Muscle layer of duodenum (tissue), 2 donors: Measurements from ENCODE around the gene MZB1.
"Not testable (repeated sequence)": the region's sequence is repeated elsewhere in the genome, so short reads cannot be mapped to it uniquely, and the experiment has no call there.

Source experiments
- H3K27ac ChIP-seq: one replicate; pipeline ENCODE4 v1.7.0; 2013; ENCODE audit warnings: mild to moderate bottlenecking, low read length
- H3K27me3 ChIP-seq: one replicate; pipeline ENCODE4 v1.7.0; 2013; ENCODE audit warnings: low read depth, mild to moderate bottlenecking, control low read depth, low read length
- H3K36me3 ChIP-seq, 2 donors: one replicate each; pipeline ENCODE4 v1.7.0; 2013; ENCODE audit warnings: low read length in 2 of 2, control low read depth in 1 of 2, mild to moderate bottlenecking in 1 of 2; ENCODE audit not compliant: insufficient read depth in 2 of 2, control insufficient read depth in 1 of 2
- H3K4me1 ChIP-seq, 2 donors: one replicate each; pipeline ENCODE4 v1.7.0; 2013; ENCODE audit warnings: low read length in 2 of 2, mild to moderate bottlenecking in 2 of 2, control low read depth in 1 of 2, moderate library complexity in 1 of 2; ENCODE audit not compliant: insufficient read depth in 2 of 2, control insufficient read depth in 1 of 2
- H3K4me3 ChIP-seq, 2 donors: one replicate each; pipeline ENCODE4 v1.7.0; 2013; ENCODE audit warnings: low read length in 2 of 2, low read depth in 1 of 2, mild to moderate bottlenecking in 1 of 2
- H3K9me3 ChIP-seq, 2 donors: one replicate each; pipeline ENCODE4 v1.7.0; 2013; ENCODE audit warnings: low read length in 2 of 2, control low read depth in 1 of 2, mild to moderate bottlenecking in 1 of 2; ENCODE audit not compliant: control insufficient read depth in 1 of 2
- donor health status: healthy.

MZB1 gene

GRCh38 chr5:139363937-139364336 lies 25.8 kb downstream of the MZB1 start:
- Histone ChIP-seq H3K4me3 (no peak overlapping the region), H3K36me3 (peaks cover 27 to 51% of the 10 kb centered on the region in 2 donors), H3K27ac (no peak overlapping the region), H3K9me3 (no peaks in the 10 kb centered on the region), H3K27me3 (no peaks in the 10 kb centered on the region), H3K4me1 (peaks cover 0 to 4% of the 10 kb centered on the region in 2 donors)

DNA sequence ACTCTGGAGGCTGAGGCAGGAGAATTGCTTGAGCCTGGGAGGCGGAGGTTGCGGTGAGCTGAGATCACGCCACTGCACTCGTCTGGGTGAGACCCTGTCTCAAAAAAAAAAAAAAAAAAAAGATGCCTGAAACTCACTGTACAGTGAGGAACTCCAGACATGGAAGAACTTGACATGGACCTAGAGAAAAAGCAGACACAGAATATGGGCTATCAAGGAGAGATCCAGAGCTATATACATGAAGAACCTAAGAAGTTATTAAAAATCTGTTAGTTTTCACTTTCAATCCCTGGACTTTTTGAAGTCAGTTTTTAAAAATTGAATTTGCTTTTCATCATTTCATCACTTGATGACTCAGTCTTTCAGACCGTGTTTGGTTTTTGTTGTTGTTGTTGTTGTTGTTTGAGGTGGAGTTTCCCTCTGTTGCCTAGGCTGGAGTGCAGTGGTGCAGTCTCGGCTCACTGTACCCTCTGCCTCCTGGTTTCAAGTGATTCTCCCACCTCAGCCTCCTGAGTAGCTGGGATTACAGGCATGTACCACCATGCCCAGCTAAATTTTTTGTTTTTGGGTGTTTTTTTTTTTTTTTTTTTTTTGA lies 27.8 kb downstream of the MZB1 start:
- Histone ChIP-seq H3K36me3 (peaks cover 19 to 35% of the 10 kb centered on the region in 2 donors), H3K27me3 (no peaks in the 10 kb centered on the region), H3K4me3 (no peak overlapping the region), H3K4me1 (peaks cover 0 to 4% of the 10 kb centered on the region in 2 donors), H3K9me3 (no peaks in the 10 kb centered on the region), H3K27ac (no peak overlapping the region)

DNA sequence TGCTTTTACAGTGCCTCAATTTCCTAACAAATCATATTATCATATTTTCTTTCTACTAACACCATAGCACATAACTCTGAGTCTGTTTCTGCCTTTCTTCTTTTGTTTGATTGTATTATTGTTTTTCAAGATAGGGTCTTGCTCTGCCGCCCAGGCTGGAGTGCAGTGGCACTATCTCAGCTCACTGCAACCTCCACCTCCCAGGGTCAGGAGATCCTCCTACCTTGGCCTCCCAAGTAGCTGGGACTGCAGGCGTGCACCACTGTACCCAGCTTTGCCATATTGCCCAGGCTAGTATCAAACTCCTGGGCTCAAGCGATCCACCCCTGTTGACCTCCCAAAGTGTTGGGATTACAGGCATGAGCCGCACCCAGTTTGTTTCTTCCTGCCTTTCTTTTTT lies 29.3 kb downstream of the MZB1 start:
- Histone ChIP-seq H3K36me3 (peaks cover 11 to 19% of the 10 kb centered on the region in 2 donors), H3K27me3 (no peaks in the 10 kb centered on the region)

DNA sequence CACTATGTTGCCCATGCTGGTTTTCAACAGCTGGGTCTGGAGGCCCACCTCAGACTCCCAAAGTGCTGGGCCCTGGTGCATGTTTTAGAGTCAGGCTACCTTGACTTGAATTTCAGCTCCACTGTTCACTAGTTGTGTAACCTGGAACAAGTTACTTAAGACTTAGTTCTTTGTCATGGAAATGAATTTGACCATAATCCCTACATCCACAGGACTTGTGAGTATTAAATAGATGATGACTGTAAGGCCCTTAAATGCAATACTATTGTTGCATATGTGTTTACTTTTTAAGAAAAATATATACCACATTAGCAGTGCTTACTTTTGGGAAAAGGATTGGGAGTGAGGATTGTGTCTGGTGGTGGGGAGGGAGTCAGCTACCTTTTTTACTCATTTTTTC lies 31.6 kb downstream of the MZB1 start:
- Histone ChIP-seq H3K36me3 (peaks cover 0 to 6% of the 10 kb centered on the region in 2 donors), H3K27me3 (no peaks in the 10 kb centered on the region), H3K27ac (no peak overlapping the region), H3K4me1 (peaks cover 0 to 8% of the 10 kb centered on the region in 2 donors), H3K4me3 (no peak overlapping the region), H3K9me3 (no peaks in the 10 kb centered on the region)

More for the DNA sequence above, 29.3 kb downstream of the MZB1 start:
- Histone ChIP-seq H3K9me3 (no peaks in the 10 kb centered on the region), H3K4me3 (no peak overlapping the region), H3K4me1 (peaks cover 0 to 4% of the 10 kb centered on the region in 2 donors), H3K27ac (no peak overlapping the region)

GRCh38 chr5:139355900-139356299 lies 33.8 kb downstream of the MZB1 start:
- H3K27ac ChIP-seq, H3K9me3 ChIP-seq, H3K4me3 ChIP-seq, H3K36me3 ChIP-seq, H3K27me3 ChIP-seq, H3K4me1 ChIP-seq: not testable (repeated sequence)

DNA sequence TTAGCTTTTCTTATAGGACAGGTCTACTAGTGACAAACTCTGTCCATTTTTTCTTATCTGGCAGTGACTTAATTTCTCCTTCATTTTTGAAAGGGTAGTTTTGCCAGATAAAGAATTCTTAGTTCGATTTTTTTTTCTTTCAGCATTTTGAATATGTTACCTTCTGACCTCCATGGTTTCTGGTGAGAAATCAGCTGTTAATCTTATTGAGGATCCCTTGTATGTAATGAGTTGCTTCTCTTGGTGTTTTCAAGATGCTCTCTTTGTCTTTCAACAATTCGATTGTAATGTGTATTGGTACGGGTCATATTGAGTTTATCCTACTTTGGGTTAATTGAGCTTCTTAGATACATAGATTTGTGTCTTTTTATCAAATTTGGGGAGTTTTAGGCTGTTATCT lies 35.5 kb downstream of the MZB1 start:
- Histone ChIP-seq H3K9me3 (no peaks in the 10 kb centered on the region), H3K27ac (no peak overlapping the region), H3K4me3 (no peak overlapping the region), H3K4me1 (peaks cover 0 to 5% of the 10 kb centered on the region in 2 donors), H3K27me3 (no peaks in the 10 kb centered on the region), H3K36me3 (peaks cover 0 to 6% of the 10 kb centered on the region in 2 donors)

DNA sequence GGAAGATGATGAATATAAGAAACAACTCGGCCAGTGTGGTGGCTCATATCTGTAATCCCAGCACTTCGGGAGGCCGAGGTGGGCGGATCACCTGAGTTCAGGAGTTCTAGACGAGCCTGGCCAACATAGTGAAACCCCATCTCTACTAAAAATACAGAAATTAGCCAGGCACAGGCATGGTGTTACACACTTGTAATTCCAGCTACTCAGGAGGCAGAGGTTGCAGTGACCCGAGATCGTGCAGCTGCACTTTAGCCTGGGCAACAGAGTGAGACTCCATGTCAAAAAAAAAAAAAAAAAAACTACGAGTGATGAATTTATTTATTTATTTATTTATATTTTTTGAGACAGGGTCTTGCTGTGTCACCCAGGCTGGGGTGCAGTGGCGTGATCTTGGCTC lies 41.9 kb downstream of the MZB1 start:
- not testable (repeated sequence) for H3K27ac ChIP-seq, H3K4me3 ChIP-seq, H3K9me3 ChIP-seq, H3K27me3 ChIP-seq, H3K36me3 ChIP-seq
- peaks cover 6 to 25% of the 10 kb centered on the region in 2 donors for H3K4me1 ChIP-seq

DNA sequence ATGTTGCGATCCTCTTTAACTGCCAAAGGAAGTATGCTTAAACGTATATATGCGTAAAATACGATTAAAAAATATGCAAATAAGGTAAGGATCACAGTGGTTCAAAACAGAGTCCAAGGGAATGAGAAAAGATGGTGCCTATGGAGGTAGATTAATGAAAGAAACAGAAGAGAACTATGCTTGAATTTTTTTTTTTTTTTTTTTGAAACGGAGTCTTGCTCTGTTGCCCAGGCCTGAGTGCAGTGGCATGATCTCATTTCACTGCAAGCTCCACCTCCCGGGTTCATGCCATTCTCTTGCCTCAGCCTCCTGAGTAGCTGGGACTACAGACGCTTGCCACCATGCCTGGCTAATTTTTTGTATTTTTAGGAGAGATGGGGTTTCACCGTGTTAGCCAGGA lies 44.3 kb downstream of the MZB1 start:
- peaks cover 0 to 10% of the 10 kb centered on the region in 2 donors for H3K36me3 ChIP-seq
- not testable (repeated sequence) for H3K27ac ChIP-seq, H3K9me3 ChIP-seq, H3K27me3 ChIP-seq, H3K4me3 ChIP-seq
- H3K4me1 ChIP-seq = peaks cover 8 to 36% of the 10 kb centered on the region in 2 donors

- no peaks in the 10 kb centered on the region for H3K27me3 ChIP-seq
- peaks cover 8 to 36% of the 10 kb centered on the region in 2 donors for H3K4me1 ChIP-seq
Observed at GRCh38 chr5:139344177-139344576, 45.5 kb downstream of the MZB1 start.

DNA sequence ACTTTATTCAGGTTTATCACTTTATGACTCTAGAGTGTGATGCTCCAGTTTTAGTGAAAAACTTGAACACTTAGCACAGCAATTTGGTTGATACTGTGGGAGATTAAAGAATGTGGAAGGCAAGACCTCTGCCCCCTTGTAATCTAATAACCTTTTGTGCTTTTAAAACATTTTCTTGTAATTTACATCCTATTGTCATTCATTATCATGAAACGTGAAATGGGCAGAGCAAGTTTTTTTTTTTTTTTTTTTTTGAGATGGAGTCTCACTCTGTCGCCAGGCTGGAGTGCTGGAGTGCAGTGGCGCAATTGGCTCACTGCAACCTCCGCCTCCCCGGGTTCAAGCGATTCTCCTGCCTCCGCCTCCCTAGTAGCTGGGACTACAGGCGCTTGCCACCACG lies 46.2 kb downstream of the MZB1 start:
- Histone ChIP-seq H3K27ac (no peak overlapping the region), H3K4me3 (peak overlapping the region; percentile 91), H3K4me1 (peaks cover 8 to 36% of the 10 kb centered on the region in 2 donors), H3K27me3 (no peaks in the 10 kb centered on the region), H3K9me3 (no peaks in the 10 kb centered on the region), H3K36me3 (peaks cover 0 to 10% of the 10 kb centered on the region in 2 donors)

More at GRCh38 chr5:139344177-139344576, 45.5 kb downstream of the MZB1 start:
- Histone ChIP-seq H3K4me3 (no peak overlapping the region), H3K9me3 (no peaks in the 10 kb centered on the region), H3K27ac (no peak overlapping the region), H3K36me3 (peaks cover 0 to 10% of the 10 kb centered on the region in 2 donors)

- Histone ChIP-seq H3K27me3 (no peaks in the 10 kb centered on the region), H3K4me1 (peaks cover 8 to 36% of the 10 kb centered on the region in 2 donors), H3K27ac (peak overlapping the region; percentile 97), H3K9me3 (no peaks in the 10 kb centered on the region), H3K36me3 (peaks cover 0 to 10% of the 10 kb centered on the region in 2 donors), H3K4me3 (peak overlapping the region; percentile 91)
Observed at GRCh38 chr5:139342423-139342723, 47.3 kb downstream of the MZB1 start.
